Measurements from ENCODE around the gene DLG1.

DNA sequence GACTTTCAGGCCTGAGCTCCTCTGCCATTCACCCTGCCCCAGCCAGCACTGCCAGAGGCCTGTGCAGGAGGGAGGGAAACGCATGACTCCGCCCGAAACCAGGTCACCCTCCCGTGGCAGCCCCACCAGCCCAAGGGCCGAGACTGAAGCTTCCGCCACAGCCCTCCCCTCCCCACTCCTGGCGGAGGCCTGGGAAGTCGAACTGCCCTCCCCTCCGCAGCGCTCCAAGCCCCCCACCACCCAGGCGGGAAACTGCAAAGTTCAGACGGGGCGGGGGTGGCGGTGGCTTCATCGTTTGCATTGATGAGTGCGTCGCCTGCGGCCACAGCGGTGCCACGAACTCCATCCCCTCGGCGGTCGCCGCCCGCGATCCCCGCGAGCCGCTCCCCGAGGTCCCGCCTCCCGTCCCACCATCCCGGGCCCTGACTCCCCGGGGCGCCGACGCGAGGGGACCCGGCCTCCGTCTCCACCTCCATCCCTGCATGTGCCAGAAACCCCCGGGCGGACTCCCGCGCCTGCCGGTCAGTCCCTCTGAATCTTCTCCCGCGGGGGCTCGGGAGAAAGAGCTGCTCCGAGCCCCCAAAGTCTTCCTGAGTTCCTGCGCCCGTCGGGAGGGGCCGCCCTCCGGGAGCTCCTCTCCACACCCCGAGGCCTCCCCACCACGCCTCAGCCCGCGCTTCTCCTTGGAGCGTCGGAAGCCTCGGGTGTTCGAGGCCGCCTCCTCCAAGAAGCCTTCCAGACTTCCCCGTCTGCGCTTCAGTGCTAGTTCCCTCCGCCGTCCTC, 269.5 kb downstream of the DLG1 start:
- TF ChIP-seq, protein P1, sequence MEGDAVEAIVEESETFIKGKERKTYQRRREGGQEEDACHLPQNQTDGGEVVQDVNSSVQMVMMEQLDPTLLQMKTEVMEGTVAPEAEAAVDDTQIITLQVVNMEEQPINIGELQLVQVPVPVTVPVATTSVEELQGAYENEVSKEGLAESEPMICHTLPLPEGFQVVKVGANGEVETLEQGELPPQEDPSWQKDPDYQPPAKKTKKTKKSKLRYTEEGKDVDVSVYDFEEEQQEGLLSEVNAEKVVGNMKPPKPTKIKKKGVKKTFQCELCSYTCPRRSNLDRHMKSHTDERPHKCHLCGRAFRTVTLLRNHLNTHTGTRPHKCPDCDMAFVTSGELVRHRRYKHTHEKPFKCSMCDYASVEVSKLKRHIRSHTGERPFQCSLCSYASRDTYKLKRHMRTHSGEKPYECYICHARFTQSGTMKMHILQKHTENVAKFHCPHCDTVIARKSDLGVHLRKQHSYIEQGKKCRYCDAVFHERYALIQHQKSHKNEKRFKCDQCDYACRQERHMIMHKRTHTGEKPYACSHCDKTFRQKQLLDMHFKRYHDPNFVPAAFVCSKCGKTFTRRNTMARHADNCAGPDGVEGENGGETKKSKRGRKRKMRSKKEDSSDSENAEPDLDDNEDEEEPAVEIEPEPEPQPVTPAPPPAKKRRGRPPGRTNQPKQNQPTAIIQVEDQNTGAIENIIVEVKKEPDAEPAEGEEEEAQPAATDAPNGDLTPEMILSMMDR (conservative IDR thresholded peaks at IDR 0.05; ENCODE audit: low read length) = no peak
- no peak for TF ChIP-seq EZH2phosphoT487 (IDR thresholded peaks at IDR 0.05; ENCODE audit: borderline replicate concordance, low read depth, low read length)
